KMS-11 (cell line): ENCODE data around the gene CYBA.

Source experiments
- H2AFZ ChIP-seq: fragments of 200-600 bp; sonication (generic); 2 replicates; pipeline ENCODE4 v1.6.1; 2016; ENCODE audit warnings: antibody characterized with exemption, mixed run types, low read depth
- H3K27ac ChIP-seq: fragments of 200-600 bp; sonication (generic); 2 replicates; pipeline ENCODE4 v1.6.1; 2016; ENCODE audit warnings: mild to moderate bottlenecking, mixed run types
- H3K27me3 ChIP-seq: fragments of 200-600 bp; sonication (generic); 2 replicates; pipeline ENCODE4 v1.6.1; 2017; ENCODE audit warnings: mild to moderate bottlenecking, low read depth, mixed run types, moderate library complexity; ENCODE audit not compliant: insufficient read depth
- H3K36me3 ChIP-seq: fragments of 200-600 bp; sonication (generic); 2 replicates; pipeline ENCODE4 v1.6.1; 2017; ENCODE audit warnings: mild to moderate bottlenecking, mixed run types; ENCODE audit not compliant: insufficient read depth
- H3K4me1 ChIP-seq: fragments of 200-600 bp; sonication (generic); 2 replicates; pipeline ENCODE4 v1.6.1; 2016; ENCODE audit warnings: mild to moderate bottlenecking, low read depth, mixed run types; ENCODE audit not compliant: poor library complexity, severe bottlenecking
- H3K4me2 ChIP-seq: fragments of 200-600 bp; sonication (generic); 2 replicates; pipeline ENCODE4 v1.7.0; 2016; ENCODE audit warnings: mild to moderate bottlenecking, mixed run types
- H3K4me3 ChIP-seq: fragments of 200-600 bp; sonication (generic); IDR thresholded peaks from 2 replicates; pipeline ENCODE4 v1.6.1; 2017; ENCODE audit warnings: low read depth, low read length, mixed read lengths; ENCODE audit not compliant: insufficient read depth
- H3K79me2 ChIP-seq: fragments of 200-600 bp; sonication (generic); 2 replicates; pipeline ENCODE4 v1.6.1; 2016; ENCODE audit warnings: low read depth, mixed run types; ENCODE audit not compliant: insufficient read depth
- H3K9ac ChIP-seq: fragments of 200-600 bp; sonication (generic); 2 replicates; pipeline ENCODE4 v1.6.1; 2016; ENCODE audit warnings: mild to moderate bottlenecking, mixed run types
- H4K20me1 ChIP-seq: fragments of 200-600 bp; sonication (generic); 2 replicates; pipeline ENCODE4 v1.6.1; 2016; ENCODE audit warnings: mild to moderate bottlenecking, mixed run types; ENCODE audit not compliant: insufficient read depth
- TF ChIP-seq, protein P1 (sequence below): fragments of 200-600 bp; sonication (generic); conservative IDR thresholded peaks from 2 replicates; pipeline ENCODE4 v1.6.1; 2017; ENCODE audit warnings: low read depth, mild to moderate bottlenecking, antibody characterized with exemption, low read length, moderate library complexity, mixed read lengths

Gene CYBA

GRCh38 chr16:88687676-88688012, 36.8 kb upstream of the CYBA start:
- no peak overlapping the region for H3K4me2 ChIP-seq
- H3K36me3 ChIP-seq = no peaks in the 10 kb centered on the region
- no peak overlapping the region for H3K27ac ChIP-seq
- H3K27me3 ChIP-seq = peaks cover 27% of the 10 kb centered on the region; the same call in 1 of the 2 replicates
- no peaks in the 10 kb centered on the region for H4K20me1 ChIP-seq
- peaks cover 38% of the 10 kb centered on the region for H3K4me1 ChIP-seq
- no peak overlapping the region for H3K4me3 ChIP-seq
- no peak overlapping the region for H3K9ac ChIP-seq
- no peak overlapping the region for H2AFZ ChIP-seq
- TF ChIP-seq, protein P1, sequence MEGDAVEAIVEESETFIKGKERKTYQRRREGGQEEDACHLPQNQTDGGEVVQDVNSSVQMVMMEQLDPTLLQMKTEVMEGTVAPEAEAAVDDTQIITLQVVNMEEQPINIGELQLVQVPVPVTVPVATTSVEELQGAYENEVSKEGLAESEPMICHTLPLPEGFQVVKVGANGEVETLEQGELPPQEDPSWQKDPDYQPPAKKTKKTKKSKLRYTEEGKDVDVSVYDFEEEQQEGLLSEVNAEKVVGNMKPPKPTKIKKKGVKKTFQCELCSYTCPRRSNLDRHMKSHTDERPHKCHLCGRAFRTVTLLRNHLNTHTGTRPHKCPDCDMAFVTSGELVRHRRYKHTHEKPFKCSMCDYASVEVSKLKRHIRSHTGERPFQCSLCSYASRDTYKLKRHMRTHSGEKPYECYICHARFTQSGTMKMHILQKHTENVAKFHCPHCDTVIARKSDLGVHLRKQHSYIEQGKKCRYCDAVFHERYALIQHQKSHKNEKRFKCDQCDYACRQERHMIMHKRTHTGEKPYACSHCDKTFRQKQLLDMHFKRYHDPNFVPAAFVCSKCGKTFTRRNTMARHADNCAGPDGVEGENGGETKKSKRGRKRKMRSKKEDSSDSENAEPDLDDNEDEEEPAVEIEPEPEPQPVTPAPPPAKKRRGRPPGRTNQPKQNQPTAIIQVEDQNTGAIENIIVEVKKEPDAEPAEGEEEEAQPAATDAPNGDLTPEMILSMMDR = no peak
- no peaks in the 10 kb centered on the region for H3K79me2 ChIP-seq

DNA sequence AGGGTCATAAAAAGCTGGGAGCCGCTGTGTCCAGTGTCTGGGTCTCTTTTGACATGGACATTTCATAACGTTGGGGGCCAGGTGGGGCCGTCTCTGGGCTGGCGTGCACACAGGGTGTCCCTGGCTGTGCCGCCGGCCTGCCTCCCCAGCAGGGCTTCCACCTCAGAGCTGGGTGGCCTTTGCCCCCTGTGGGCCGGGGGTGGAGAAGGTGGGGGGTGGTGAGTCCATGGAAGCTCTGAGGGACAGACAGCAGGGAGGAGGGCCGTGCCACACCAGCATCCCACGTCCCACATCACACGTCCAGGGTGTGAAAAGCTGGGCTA, 36.4 kb upstream of the CYBA start:
- Histone ChIP-seq H3K9ac (no peak overlapping the region), H3K79me2 (no peaks in the 10 kb centered on the region), H3K27me3 (peaks cover 27% of the 10 kb centered on the region; the same call in 1 of the 2 replicates), H3K4me3 (no peak overlapping the region), H3K4me1 (peaks cover 38% of the 10 kb centered on the region), H2AFZ (no peak overlapping the region), H3K4me2 (no peak overlapping the region), H3K27ac (no peak overlapping the region), H3K36me3 (no peaks in the 10 kb centered on the region), H4K20me1 (no peaks in the 10 kb centered on the region)
- TF ChIP-seq, protein P1 = no peak

GRCh38 chr16:88686439-88687253, 35.8 kb upstream of the CYBA start, which contains the start of gene SNAI3:
TSS of gene SNAI3 (minus strand) at chr16:88686507. CDS start at chr16:88686406, 101 bp downstream.
- no peak within 1 kb of the TSS for H3K4me3 ChIP-seq
- H2AFZ ChIP-seq = peak within 1 kb of the TSS; percentile 81
- H3K27ac ChIP-seq = no peak within 1 kb of the TSS
- peaks cover 27% of the 10 kb centered on the region; the same call in 1 of the 2 replicates for H3K27me3 ChIP-seq
- peak within 1 kb of the TSS; percentile 92 for H3K4me2 ChIP-seq
- TF ChIP-seq, protein P1 = no peak
- no peaks in the 10 kb centered on the region for H3K36me3 ChIP-seq
- peak within 1 kb of the TSS; percentile 11; the same call in 1 of the 2 replicates for H3K9ac ChIP-seq
- peaks cover 42% of the 10 kb centered on the region for H3K4me1 ChIP-seq
- H4K20me1 ChIP-seq = no peaks in the 10 kb centered on the region
- no peaks in the 10 kb centered on the region for H3K79me2 ChIP-seq

DNA sequence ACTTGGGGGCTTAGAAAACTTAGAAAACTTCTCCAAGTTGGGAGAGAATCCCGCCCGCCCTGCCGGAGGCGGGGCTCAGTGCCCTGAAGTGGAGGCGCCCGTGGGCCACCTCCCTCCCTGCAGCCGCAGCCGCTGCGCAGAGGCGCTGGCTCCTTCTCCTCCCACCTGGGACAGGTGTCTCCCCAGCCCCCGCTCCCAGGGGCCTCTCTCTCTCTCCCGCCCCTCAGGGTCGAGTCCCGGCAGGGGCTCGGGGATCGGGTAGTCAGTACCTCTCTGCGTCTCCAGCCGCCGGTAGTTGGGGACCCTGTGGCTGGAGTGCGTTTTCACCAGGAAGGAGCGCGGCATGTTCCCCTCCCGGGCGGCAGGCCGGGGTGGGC, 35.2 kb upstream of the CYBA start:
- Histone ChIP-seq H3K27ac (no peak overlapping the region), H3K36me3 (no peaks in the 10 kb centered on the region), H3K79me2 (no peaks in the 10 kb centered on the region), H2AFZ (peak overlapping the region; percentile 81), H3K4me2 (peak overlapping the region; percentile 92), H3K4me3 (no peak overlapping the region), H3K27me3 (peaks cover 25% of the 10 kb centered on the region; the same call in 1 of the 2 replicates), H4K20me1 (no peaks in the 10 kb centered on the region), H3K9ac (peak overlapping the region; percentile 11; the same call in 1 of the 2 replicates), H3K4me1 (peaks cover 48% of the 10 kb centered on the region)
- TF ChIP-seq, protein P1 = no peak
